K562 (cell line): ENCODE results near the gene FAM149A. TPM values are rescaled to one million over a fixed set of nuclear protein-coding genes. Genes with fewer than 3 reads are reported as not detected.

Source experiments
- ATAC-seq: fragments of 200-7000 bp; cut with Tn5 transposase; 3 replicates; pipeline ENCODE4 v1.9.1; 2020; ENCODE audit warnings: moderate library complexity
- BruUV-seq: library from RNA; stranded (reverse); fragments of 400-500 nt; replicated peaks from 2 replicates; lab custom pipeline; 2021; lab: Mats Ljungman, UMichigan
- CTCF ChIA-PET: fragments of 300-600 bp; formaldehyde crosslinking; extraction: SDS; loops from one replicate; lab custom pipeline; 2021; ENCODE audit warnings: low intra/inter-chr PET ratio; lab: Yijun Ruan, JAX
- POLR2A ChIA-PET: fragments of 300-600, 350-650 bp; sonication (Branson Sonifier 250); formaldehyde crosslinking; extraction: SDS; loops from one replicate; lab custom pipeline; 2021; ENCODE audit warnings: antibody characterized with exemption, inconsistent platforms; lab: Yijun Ruan, JAX
- DNase-seq, 4 experiments: peaks; one replicate each; pipeline versions ENCODE4 v3.0.0 to v3.0.0-alpha.2; 2011 to 2018; ENCODE audit warnings: low spot score in 3 of 4, mixed read lengths in 3 of 4; ENCODE audit errors: extremely low read depth in 1 of 4
- FAIRE-seq: peaks from 2 replicates; lab custom pipeline; 2011; peaks lifted over from hg19 to GRCh38; lab: Jason Lieb, UNC
- H2AFZ ChIP-seq: 2 replicates; pipeline ENCODE4 v1.6.0; 2011; ENCODE audit warnings: low read depth, low read length, control low read depth, inconsistent platforms
- H3K27ac ChIP-seq: fragments of 200-600 bp; 3 replicates; pipeline ENCODE4 v1.8.0; 2011; ENCODE audit warnings: low read depth, mild to moderate bottlenecking, control low read depth, inconsistent platforms, low read length, moderate library complexity, mixed read lengths; ENCODE audit errors: extremely low read depth
- H3K27me3 ChIP-seq, 2 experiments: fragments of 300-600 bp in 1 of 2; 2 replicates in 1 of 2; 3 replicates in 1 of 2; pipeline versions ENCODE4 v1.6.0 to v1.8.0; 2011; ENCODE audit warnings: inconsistent platforms in 2 of 2, low read length in 2 of 2, mild to moderate bottlenecking in 1 of 2, mixed read lengths in 1 of 2, moderate library complexity in 1 of 2; ENCODE audit not compliant: control insufficient read depth in 2 of 2, insufficient read depth in 2 of 2
- H3K36me3 ChIP-seq: fragments of 300-600 bp; 3 replicates; pipeline ENCODE4 v1.8.0; 2011; ENCODE audit warnings: mild to moderate bottlenecking, low read length, inconsistent platforms; ENCODE audit not compliant: control insufficient read depth, insufficient read depth
- H3K4me1 ChIP-seq, 2 experiments: fragments of 200-600 bp in 1 of 2; replicated peaks in 1 of 2; 2 replicates in 1 of 2; 3 replicates in 1 of 2; pipeline versions ENCODE4 v1.5.1 to v1.8.0; 2011; ENCODE audit warnings: inconsistent platforms in 2 of 2, low read length in 2 of 2, mild to moderate bottlenecking in 1 of 2, mixed read lengths in 1 of 2, moderate library complexity in 1 of 2; ENCODE audit not compliant: control insufficient read depth in 2 of 2, insufficient read depth in 2 of 2
- H3K4me2 ChIP-seq: 2 replicates; pipeline ENCODE4 v1.6.1; 2011; ENCODE audit warnings: low read length, control low read depth, inconsistent platforms, mixed read lengths; ENCODE audit not compliant: insufficient read depth
- H3K4me3 ChIP-seq: fragments of 200-600 bp; sonication (generic), shearing (Covaris generic); 2 replicates; pipeline ENCODE4 v1.5.1; 2016; ENCODE audit warnings: control low read depth, inconsistent platforms
- H3K79me2 ChIP-seq: fragments of 200-600 bp; 3 replicates; pipeline ENCODE4 v1.8.0; 2011; ENCODE audit warnings: low read length, inconsistent platforms; ENCODE audit not compliant: control insufficient read depth, insufficient read depth
- H3K9ac ChIP-seq, 2 experiments: 2 replicates each; pipeline versions ENCODE4 v1.6.0 to v1.6.1; 2011; ENCODE audit warnings: low read depth in 2 of 2, low read length in 2 of 2, control low read depth in 1 of 2, inconsistent platforms in 1 of 2, mild to moderate bottlenecking in 1 of 2, mixed read lengths in 1 of 2; ENCODE audit not compliant: insufficient read depth in 1 of 2
- H3K9me1 ChIP-seq: one replicate; pipeline ENCODE4 v1.6.0; 2011; ENCODE audit warnings: inconsistent platforms, mild to moderate bottlenecking, low read length, moderate library complexity; ENCODE audit not compliant: control insufficient read depth, insufficient read depth
- H3K9me3 ChIP-seq: replicated peaks from 2 replicates; pipeline ENCODE4 v1.5.1; 2011; ENCODE audit warnings: low read depth, low read length, inconsistent platforms; ENCODE audit not compliant: control insufficient read depth, insufficient read depth
- H4K20me1 ChIP-seq: replicated peaks from 2 replicates; pipeline ENCODE4 v1.6.1; 2011; ENCODE audit warnings: low read length, inconsistent platforms, mixed read lengths; ENCODE audit not compliant: control insufficient read depth, insufficient read depth
- C11orf30 ChIP-seq: fragments of 450-650 bp; IDR thresholded peaks from 2 replicates; pipeline ENCODE4 v1.6.1; 2016; ENCODE audit warnings: low read depth, mild to moderate bottlenecking
- MAFF ChIP-seq: IDR thresholded peaks from 2 replicates; pipeline ENCODE4 v1.6.1; 2012; ENCODE audit warnings: low read length, improper control_type of control experiment
- MAFG ChIP-seq: fragments of 450-650 bp; conservative IDR thresholded peaks from 2 replicates; pipeline ENCODE4 v1.6.1; 2016; ENCODE audit warnings: missing genetic modification characterization, missing compliant biosample characterization
- PURB ChIP-seq: sonication (generic); formaldehyde crosslinking; IDR thresholded peaks from 2 replicates; pipeline ENCODE4 v1.9.0; 2021; ENCODE audit warnings: low read depth, mild to moderate bottlenecking, missing genetic modification reagents
- ZNF316 ChIP-seq: fragments of 450-650 bp; IDR thresholded peaks from 2 replicates; pipeline ENCODE4 v1.6.1; 2016
- ZNF449 ChIP-seq: fragments of 250-450 bp; sonication (Bioruptor Pico); IDR thresholded peaks from 2 replicates; pipeline ENCODE4 v1.8.0; 2022; ENCODE audit warnings: moderate library complexity, mild to moderate bottlenecking, inconsistent platforms
- WGBS: fragments of 100-300 bp; shearing (Covaris generic); methylation state at CpG from one replicate; pipeline ENCODE4 v1.1.6; 2016; ENCODE audit warnings: low coverage, mixed read lengths; ENCODE audit not compliant: insufficient coverage; ENCODE audit errors: missing lambda C conversion rate; 5-methylcytosine and 5-hydroxymethylcytosine counted together
- in situ Hi-C: fragments of 300-500 bp; cut with MboI; formaldehyde crosslinking; loops from 4 replicates; pipeline ENCODE4 v1.15.0; 2018; ENCODE audit warnings: inconsistent platforms, mixed read lengths
- intact Hi-C: fragments of 100-400 bp; cut with micrococcal nuclease; formaldehyde crosslinking; loops from 2 replicates; pipeline ENCODE4 v1.14.2; 2022
- polyA plus RNA-seq, 8 experiments: library from polyadenylated mRNA; depleted of rRNA in 4 of 8; stranded (reverse) in 5 of 8; unstranded in 3 of 8; fragments of >200 nt; fragmentation: Nextera tagmentation in 2 of 8; fragmentation: Illumina TruSeq in 1 of 8; extraction: Ambion mirVana in 2 of 8; extraction: Trizol in 1 of 8; gene quantifications; 2 replicates each; pipeline versions ENCODE4 v1.2.1 to v1.2.3, GENCODE V29; 2011 to 2014; ENCODE audit warnings: inconsistent platforms in 1 of 8, missing spikeins in 1 of 8
- total RNA-seq, 7 experiments: library from RNA; depleted of rRNA in 6 of 7; stranded (reverse); fragments of >200 nt in 6 of 7; fragmentation: Illumina TruSeq in 2 of 7; extraction: Trizol in 2 of 7; gene quantifications; 2 replicates each; pipeline versions ENCODE4 v1.2.1 to v1.2.3, GENCODE V29; 2011 to 2021; ENCODE audit warnings: low replicate concordance in 1 of 7

FAM149A gene
- total and polyA plus RNA-seq, 9 of the 15 experiments (the other 6 are each of a cell fraction or from before 2014, with no cell fraction given): not detected

GRCh38 chr4:186058980-186059316, 45.6 kb upstream of the FAM149A start:
- intact Hi-C loops: no loop called here
- Histone ChIP-seq H3K79me2 (no peaks in the 10 kb centered on the region), H3K9me1 (no peaks in the 10 kb centered on the region), H3K9me3 (no peaks in the 10 kb centered on the region), H3K36me3 (no peaks in the 10 kb centered on the region), H3K27ac (no peak overlapping the region), H3K9ac (no peak overlapping the region)
- no TSS peak for BruUV-seq
- DNase-seq: no peak
- POLR2A ChIA-PET: no interaction called here
- in situ Hi-C loops: no loop called here
- no peak for ATAC-seq
- 0% methylated on average over 3 of the region's 3 CpGs for WGBS
- TF ChIP-seq MAFF (peak; percentile 39; the same call in 1 of the 2 replicates), C11orf30 (0 out of 2 replicates have a peak, but pooled peaks have one; percentile 39), PURB (CRISPR knock-in tag) (no peak), ZNF316 (peak; percentile 64), ZNF449 (CRISPR knock-in tag) (no peak), MAFG (tag) (peak; percentile 30; the same call in 1 of the 2 replicates)
- TF ChIP-seq, all 486 proteins: peak for 4
- FAIRE-seq: no peak
- Histone ChIP-seq H3K4me1 (no peaks in the 10 kb centered on the region), H4K20me1 (no peaks in the 10 kb centered on the region), H3K4me3 (no peak overlapping the region), H3K4me2 (no peak overlapping the region), H3K27me3 (peaks cover 4 to 12% of the 10 kb centered on the region in 2 experiments; a peak in 3 of 5 replicates), H2AFZ (no peak overlapping the region)
- CTCF ChIA-PET: no interaction called here
